GM10847 (cell line): Measurements from ENCODE around the gene DCDC1.

Experiments used
- POLR2A ChIP-seq: IDR thresholded peaks from 2 replicates; pipeline ENCODE4 v1.6.1; 2011; ENCODE audit not compliant: insufficient read length; ENCODE audit errors: extremely low read depth

DCDC1 gene

DNA sequence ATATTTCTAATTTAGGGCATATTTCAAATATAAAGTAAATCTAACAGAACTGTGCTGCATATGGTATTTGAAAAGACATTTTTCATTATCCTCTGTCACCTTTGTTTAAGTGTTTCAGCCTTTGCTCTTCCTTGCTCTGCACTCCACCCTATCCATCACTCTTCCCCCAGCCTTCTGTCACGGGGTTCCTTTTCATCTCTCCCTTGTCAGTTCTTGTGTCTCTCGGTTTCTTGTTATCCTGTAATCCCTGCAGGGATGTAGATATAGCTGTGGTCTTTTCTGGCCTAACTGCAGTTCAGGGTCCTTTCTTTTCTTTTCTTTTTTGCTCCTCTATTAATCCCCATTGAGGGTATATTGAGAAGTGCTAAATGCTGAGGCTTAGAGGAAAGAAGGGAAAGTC lies 261.9 kb downstream of the DCDC1 start:
- no peak for TF ChIP-seq POLR2A

DNA sequence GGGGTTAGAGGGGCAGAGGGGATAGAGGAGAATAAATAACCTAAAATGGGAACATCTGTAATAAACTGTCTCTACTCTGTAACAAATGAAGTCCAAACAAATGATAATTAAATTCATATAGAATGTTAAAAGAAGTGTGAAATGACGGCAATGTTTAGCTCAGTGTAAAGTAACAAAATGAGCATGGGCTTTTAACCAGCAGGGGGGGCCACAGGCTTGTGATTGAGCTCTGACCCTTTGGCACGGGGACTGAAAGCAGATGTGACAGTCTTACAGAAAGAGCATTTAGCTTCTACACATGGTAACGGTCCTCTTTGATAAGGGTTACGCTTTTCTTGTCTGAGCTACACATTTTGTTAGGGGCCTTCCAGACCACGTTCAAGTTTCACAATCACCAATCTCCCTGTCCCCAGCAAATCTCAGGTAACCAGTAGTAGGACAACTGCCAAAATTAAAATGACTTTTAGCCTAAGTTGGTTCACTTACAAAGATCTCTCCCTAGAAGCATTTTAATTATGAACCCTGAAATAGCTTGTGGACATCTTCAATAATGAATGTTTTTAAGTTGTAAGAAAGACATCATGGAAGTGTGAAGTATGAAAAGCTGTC lies 262.5 kb downstream of the DCDC1 start:
- TF ChIP-seq POLR2A, result no peak

DNA sequence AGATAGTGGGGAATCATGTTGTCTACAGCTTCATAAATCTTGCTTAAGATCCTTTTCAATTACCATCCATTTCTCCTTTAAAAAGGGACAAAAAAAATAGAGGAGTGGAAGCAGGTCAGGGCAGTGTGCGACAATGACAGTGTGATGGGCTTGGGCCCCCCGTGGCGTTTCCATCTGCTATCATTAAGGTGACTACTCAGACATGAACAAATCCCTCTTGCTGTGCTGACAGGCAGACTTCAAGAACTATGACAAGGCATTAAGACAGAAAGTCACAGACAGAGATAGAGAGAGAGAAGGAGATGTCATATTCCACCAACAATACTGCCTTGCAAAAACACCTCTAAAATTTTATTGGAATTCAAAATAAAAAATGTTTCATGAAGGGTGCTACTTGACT lies 263.2 kb downstream of the DCDC1 start:
- no peak for TF ChIP-seq POLR2A

DNA sequence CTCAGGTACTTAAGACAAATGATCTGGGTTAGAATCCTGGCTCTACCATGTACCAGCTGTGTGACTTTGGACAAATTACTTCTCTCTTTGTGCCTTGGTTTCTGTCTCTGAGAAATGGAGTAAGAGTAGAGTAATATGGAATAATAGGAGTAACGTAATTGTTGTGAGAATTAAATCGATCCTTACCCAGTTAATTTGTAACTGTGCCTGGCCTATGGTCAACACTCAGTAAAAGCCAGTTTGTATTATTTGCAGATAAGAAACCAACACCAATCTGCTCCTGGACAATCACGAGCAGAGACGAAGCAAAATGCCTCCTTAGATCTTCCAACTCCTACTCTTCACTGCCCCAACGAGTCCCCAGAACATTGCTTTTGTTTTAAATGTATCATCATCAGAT lies 266.7 kb downstream of the DCDC1 start:
- no peak for TF ChIP-seq POLR2A

DNA sequence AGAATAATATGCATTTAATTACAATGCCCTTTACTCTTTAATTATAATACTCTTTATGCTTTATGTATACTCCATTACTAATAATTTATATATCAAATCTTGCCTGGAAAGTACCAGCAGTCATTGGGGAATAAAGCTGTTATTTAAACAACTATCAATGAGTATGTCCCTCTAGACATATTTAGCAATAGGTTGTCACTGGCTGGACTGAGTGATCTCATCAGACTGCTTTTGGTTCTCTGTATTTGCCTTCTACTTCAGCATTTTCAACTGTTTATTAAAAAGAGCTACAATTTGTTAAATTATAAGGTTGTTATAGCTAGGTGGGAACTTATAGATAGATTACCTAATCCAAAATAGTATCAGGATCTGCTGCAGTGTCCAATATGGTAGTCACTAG lies 267.2 kb downstream of the DCDC1 start:
- no peak for TF ChIP-seq POLR2A

DNA sequence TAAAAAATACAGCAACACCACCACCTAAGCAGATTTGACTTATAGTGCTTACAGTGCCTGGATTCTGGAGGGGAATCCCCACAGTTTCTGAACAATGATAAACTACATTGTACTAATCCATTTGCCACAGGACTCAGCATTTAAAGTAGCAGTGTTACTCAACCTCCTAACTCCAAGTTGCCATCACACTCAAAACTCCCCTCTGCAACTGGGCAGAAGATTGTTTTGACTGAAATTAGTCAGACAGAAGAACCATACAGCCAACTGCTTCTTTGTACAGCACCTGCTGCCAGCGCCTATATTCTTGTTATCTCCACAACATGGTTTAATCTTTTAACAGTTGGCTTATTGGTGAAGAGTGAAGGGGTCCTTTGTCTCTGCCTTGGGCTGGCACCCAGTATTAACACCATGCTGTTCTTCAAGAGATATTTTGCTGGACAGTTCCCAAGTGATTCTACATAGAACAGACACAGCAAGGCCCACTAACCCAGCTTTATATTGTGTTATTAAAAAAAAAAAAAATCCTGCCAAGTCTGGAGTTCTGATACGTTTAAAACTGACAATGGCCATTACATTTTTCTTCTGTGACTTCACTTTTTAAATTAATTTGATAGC lies 273.2 kb downstream of the DCDC1 start:
- TF ChIP-seq POLR2A, result no peak

DNA sequence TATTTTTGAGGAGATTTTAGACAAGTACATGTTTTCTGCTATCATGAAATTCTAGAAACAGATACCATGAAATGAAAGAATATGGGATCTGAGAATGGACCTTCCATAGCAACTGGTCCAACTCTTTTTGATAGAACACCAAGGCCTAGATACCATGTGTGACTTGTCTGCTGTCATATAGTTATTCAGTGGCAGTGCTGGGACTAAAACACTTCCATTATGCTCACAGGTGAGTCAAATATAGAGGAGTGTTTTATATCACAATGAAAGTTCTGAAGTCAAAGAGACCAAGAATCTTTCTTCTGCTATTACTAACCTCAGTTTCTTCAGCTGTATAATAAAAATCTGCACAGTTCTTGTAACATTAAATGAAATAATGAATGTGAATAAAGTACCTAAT lies 276.9 kb downstream of the DCDC1 start:
- no peak for TF ChIP-seq POLR2A

DNA sequence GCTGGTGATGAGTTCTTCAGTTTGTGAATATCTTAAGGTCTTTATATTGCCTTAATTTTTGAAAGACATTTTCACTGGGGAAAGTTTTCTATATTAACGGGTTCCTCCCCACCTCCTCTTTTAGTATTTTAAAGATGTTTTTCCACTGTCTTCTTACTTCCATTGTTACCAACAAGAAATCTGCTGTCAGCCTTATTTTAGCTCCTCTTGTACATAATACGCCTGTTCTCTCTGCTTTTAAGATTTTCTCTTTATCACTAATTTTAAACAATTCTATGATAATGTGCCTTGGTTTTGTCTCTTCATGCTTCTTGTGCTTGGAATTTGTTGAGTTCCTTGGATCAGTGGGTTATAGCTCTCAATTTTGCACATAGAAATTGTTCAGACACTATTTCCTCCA lies 280.4 kb downstream of the DCDC1 start:
- no peak for TF ChIP-seq POLR2A

DNA sequence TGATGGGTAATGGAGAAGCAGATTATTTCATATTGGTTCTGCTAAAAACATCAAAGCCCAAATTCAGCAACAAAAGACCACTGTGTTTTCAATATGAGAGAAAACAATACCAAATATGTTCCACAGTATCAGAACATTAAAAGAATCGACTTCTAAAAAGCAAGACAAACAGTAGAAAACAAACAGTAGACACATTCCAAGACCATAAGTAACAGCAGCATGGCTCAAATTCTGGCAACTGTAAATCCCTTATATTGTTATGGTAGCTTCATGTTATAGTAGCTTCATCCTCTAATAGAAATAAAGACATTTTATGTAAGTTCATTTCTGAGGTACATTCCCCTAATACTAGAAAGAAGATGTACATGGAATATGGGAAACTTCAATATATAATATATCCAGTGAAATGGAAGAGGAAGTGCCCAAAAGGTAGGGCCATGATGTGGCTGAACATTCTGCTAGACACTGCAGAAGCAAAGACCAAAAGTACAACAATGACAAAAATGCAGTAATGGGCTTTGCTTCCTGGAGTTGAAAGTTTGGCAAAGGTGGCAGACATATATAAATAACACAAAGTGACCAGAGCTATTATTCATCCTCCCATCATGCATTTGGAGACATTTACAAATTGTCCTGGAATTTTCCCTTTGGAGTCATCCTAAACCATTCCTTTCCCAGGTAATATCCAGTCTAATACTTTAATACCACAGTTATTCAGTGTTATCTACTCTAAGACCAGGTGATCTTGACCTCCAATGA lies 299.9 kb downstream of the DCDC1 start:
- TF ChIP-seq POLR2A, result no peak

DNA sequence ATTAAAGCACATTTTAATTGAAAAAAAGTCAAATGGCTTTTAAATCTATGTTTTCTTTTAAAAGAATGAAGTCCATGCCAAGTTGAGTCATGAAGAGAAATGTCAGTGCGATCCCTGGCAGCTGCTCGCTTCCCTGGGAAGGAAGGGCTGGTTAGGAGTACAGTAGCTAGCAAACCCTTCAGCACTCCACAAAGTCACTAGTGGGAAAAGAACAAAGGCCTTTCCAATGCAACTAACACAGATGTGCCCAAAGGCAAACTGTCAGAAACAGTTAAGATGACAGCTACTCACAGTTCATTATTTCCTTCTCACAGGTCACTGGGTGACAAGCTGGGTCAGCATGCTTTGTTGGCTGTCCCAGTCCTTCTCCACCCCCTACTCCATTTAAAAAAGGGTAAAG lies 308.7 kb downstream of the DCDC1 start:
- TF ChIP-seq POLR2A, result no peak

DNA sequence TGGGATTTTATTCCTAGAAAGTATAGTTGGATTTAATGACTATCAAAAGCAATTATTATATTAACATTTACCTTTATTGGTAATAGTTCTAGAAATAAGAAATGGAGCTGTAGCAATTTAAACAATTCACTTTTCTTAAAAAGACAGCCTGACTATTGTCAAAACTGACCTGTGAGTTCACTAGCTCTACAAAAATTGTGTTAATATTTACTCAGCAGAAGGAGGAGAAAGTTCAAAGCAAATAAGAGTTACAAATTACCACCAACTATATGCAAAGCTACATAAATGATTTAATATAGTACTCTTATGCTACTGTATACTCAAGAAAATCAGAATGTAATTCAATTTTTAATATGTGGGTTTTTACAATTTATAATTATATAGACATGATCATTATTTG lies 310.0 kb downstream of the DCDC1 start:
- TF ChIP-seq POLR2A, result no peak

DNA sequence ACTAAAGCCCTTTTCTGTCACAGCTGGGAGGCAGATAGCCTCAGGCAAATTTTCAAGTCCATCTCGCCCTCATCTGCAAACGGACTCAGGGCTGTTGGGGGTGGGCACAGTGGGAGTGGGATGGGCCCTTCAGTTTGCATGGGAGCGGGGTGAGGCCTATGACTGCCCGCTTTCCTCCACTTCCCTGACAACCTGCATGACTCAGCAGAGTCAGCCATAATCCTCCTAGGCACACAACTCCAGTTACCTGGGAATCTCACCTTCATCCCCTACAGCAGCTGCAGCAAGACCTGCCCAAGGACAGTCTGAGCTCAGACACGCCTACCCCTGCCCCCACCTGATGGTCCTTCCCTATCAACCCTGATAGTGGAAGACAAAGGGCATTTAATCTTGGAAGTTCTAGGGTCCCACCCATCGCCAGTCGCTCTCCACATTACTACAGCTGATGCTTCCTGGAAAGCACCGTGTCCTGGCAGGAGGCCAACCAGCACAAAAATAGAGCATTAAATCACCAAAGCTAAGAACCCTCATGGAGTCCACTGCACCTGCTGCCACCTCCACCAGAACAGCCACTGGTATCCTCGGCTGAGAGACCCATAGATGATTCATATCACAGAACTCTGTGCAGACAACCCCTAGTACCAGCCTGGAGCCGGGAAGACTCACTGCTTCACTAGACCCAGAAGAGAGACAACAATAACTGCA lies 319.3 kb downstream of the DCDC1 start:
- TF ChIP-seq POLR2A, result no peak

DNA sequence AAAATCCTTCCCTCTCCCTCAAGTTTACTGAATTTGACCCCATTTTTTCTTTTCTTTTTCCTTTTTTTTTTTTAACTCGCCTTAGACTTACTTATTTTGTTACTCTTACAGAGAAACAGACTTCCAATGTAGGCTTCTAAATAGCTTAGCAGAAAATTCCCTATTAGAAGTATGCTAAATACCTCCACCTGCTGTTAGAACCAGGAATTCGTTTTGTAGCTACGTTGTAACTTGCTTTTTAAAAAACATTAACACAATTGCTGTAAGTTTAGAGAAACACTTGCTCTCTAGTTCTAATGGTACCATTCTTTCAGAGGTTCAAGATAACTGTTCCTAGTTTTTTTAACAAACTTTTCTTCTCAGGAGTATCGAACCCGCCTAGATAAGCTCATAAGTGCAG lies 324.2 kb downstream of the DCDC1 start:
- no peak for TF ChIP-seq POLR2A

DNA sequence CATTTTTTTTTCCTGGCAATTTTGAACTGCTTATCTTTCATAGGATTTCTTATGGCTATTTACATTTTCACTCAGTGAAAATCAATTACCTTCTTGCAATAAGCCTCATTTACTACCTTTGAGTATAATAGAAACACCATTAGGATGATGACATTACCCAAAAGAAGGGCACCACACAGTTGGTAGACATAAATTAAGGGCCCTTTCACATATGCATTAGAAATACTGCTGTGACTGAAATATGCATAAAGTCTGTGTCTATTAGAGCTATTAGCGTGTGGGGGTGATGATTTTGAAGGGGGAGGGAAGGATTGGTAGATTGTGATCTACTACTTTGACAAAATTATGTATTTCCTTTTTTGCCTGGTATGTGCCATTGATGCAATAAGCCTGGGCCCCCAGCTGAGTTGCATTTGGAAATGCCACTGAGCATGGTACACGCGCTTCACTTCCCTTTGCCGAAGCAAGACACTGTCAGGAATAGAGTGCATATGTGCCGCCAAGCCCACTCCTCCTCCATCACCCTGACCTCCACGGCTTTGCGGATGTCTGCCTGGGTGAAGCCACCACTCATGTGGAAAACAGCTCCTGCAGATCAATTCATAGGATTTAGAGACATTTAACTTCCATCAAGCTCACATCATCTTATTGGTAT lies 339.3 kb downstream of the DCDC1 start:
- no peak for TF ChIP-seq POLR2A

DNA sequence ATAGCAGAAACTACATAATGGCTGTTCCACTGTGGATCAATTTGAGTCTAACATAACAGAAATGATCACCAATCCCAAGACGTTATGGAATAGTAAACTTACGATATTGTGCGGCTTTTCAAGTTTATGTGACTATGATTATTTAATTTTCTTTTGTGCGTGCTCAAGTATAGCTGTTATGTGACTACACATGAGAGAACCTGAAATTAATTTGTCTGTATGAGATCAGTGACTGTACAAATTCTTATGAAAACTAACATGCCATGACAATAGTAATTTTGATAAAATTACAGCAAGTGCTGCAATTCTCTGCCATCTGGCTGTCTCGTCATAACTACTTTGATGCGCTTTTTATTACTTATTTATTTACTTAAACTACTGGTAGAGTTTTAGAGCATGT lies 343.2 kb downstream of the DCDC1 start:
- no peak for TF ChIP-seq POLR2A
